Breast epithelium (tissue), 3 donors: ENCODE measurements around the gene SDR42E2.

ENCODE experiments used
- POLR2A ChIP-seq: fragments of 450-650 bp; IDR thresholded peaks from one replicate; pipeline ENCODE4 v1.6.1; 2016; ENCODE audit warnings: antibody characterized with exemption, mild to moderate bottlenecking, moderate library complexity
- POLR2AphosphoS5 ChIP-seq, 3 donors: sonication (generic); formaldehyde crosslinking; IDR thresholded peaks; one replicate each; pipeline ENCODE4 v1.6.1; 2017; ENCODE audit warnings: antibody characterized with exemption in 3 of 3
- TF ChIP-seq, protein P1 (sequence below), 3 donors: fragments of 450-650 bp; IDR thresholded peaks; one replicate each; pipeline ENCODE4 v1.5.1; 2016 to 2017; ENCODE audit warnings: antibody characterized with exemption in 3 of 3, mild to moderate bottlenecking in 3 of 3, moderate library complexity in 3 of 3

DNA sequence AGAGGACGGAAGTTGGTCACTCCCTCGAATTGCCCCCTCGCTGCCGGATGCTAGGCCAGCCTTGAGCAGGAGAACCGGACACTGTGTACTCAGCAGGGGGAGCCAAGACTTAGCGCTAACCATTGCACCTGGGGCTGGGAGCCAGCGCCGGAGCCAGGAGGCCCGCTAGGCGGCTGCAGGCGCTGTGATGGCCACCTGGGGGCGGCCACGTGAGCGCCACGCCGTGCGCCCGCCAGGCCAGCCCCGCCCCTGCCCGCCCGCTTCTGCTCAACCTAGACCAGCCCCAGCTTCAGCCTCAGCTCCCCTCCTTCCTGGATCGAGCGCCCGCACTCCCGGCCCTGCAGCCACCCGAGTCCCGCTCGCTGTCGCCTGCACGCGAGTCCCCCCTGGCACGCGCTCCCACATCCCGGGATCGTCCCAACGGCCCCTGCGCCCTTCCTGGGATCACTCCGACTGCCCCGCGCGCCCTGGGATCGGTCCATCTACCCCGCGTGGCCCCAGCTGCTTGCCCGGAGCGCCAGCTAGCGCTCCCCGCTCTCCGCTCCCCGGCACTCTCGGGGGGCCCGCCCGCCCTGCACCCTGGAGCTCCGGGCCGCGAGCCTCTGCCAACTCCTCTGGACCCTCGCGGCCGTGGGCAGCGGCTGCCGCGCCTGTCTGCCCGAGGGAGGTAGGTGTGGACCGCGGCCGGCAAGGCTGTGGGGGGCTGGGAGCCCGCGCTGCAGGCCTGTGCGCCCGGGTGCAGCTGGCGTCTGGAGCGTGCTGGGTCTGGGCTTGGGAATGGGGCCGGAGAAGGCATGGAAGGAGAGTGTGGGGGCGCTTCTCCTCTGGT is 43.9 kb downstream of the SDR42E2 start, which contains the start of gene EEF2K:
- TF ChIP-seq, protein P1, sequence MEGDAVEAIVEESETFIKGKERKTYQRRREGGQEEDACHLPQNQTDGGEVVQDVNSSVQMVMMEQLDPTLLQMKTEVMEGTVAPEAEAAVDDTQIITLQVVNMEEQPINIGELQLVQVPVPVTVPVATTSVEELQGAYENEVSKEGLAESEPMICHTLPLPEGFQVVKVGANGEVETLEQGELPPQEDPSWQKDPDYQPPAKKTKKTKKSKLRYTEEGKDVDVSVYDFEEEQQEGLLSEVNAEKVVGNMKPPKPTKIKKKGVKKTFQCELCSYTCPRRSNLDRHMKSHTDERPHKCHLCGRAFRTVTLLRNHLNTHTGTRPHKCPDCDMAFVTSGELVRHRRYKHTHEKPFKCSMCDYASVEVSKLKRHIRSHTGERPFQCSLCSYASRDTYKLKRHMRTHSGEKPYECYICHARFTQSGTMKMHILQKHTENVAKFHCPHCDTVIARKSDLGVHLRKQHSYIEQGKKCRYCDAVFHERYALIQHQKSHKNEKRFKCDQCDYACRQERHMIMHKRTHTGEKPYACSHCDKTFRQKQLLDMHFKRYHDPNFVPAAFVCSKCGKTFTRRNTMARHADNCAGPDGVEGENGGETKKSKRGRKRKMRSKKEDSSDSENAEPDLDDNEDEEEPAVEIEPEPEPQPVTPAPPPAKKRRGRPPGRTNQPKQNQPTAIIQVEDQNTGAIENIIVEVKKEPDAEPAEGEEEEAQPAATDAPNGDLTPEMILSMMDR (IDR thresholded peaks at IDR 0.05): peak; percentile 71 to 91 (median 81)
- TF ChIP-seq POLR2A: no peak
- peak; percentile 80 to 91 (median 91) for TF ChIP-seq POLR2AphosphoS5 (IDR thresholded peaks at IDR 0.05)
